AG09309 (cell line): ENCODE data around the gene ARHGAP24.

Experiments
- DNase-seq: peaks from one replicate; pipeline ENCODE4 v3.0.0-alpha.2; 2010; ENCODE audit warnings: low read depth
- H3K4me3 ChIP-seq: 2 replicates; pipeline ENCODE4 v1.5.1; 2011; ENCODE audit warnings: mild to moderate bottlenecking, low read depth, low read length, moderate library complexity; ENCODE audit not compliant: control insufficient read depth
- TF ChIP-seq, protein P1 (sequence below): IDR thresholded peaks from 2 replicates; pipeline ENCODE4 v1.5.1; 2011; ENCODE audit warnings: mild to moderate bottlenecking, low read depth, low read length, inconsistent platforms; ENCODE audit not compliant: insufficient read depth, control insufficient read depth; ENCODE audit errors: missing control alignments

ARHGAP24 gene

GRCh38 chr4:85861064-85861765, 386.3 kb downstream of the ARHGAP24 start:
- no peak for DNase-seq
- no peak overlapping the region for H3K4me3 ChIP-seq
- TF ChIP-seq, protein P1, sequence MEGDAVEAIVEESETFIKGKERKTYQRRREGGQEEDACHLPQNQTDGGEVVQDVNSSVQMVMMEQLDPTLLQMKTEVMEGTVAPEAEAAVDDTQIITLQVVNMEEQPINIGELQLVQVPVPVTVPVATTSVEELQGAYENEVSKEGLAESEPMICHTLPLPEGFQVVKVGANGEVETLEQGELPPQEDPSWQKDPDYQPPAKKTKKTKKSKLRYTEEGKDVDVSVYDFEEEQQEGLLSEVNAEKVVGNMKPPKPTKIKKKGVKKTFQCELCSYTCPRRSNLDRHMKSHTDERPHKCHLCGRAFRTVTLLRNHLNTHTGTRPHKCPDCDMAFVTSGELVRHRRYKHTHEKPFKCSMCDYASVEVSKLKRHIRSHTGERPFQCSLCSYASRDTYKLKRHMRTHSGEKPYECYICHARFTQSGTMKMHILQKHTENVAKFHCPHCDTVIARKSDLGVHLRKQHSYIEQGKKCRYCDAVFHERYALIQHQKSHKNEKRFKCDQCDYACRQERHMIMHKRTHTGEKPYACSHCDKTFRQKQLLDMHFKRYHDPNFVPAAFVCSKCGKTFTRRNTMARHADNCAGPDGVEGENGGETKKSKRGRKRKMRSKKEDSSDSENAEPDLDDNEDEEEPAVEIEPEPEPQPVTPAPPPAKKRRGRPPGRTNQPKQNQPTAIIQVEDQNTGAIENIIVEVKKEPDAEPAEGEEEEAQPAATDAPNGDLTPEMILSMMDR = no peak

GRCh38 chr4:85862896-85863295, 387.9 kb downstream of the ARHGAP24 start:
- TF ChIP-seq, protein P1 = no peak
- H3K4me3 ChIP-seq = no peak overlapping the region
- no peak for DNase-seq

DNA sequence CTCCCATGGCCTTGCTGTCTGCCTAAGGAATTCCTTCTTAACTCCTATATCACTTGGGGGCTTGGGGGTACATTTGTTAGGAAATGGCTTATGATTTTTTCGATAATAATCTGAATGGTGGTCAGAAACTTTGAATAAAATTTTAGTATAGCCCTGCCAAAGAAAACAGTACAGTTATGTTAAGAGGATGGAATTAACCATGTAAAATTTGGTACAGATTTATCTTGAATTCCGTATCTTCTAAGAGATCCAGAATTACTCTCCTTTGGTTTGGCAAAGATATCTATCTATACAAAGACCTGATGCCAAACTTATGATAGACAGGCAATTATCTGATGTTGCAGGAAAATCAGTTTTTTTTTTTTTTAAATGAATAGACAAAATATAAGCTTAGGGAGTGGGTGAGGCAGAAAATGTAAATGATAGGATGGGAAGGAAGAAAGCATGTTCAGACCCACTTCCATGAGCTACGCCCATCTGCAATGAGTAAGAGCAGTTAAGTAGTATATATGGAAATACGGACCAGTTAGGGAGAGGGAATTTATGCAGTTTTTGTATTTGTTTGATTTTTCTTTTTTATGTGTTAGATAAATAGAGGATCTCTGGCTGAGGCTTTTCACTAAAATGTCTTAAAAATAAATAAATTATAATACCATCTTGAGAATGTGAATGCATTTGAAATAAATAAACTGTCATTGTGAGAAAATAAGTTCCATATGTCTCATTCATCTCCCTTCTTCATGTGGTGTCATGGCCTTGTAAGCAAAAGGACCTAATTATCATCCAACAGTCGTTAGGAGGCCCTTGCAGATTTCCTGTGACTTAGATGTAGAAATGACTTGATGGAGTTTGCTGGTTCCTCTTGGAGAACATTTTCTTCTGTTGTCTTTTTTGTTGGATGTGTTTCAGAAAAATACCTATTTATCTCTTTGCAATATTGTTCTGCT, 389.6 kb downstream of the ARHGAP24 start:
- DNase-seq = no peak
- H3K4me3 ChIP-seq = no peak overlapping the region
- TF ChIP-seq, protein P1 = no peak

DNA sequence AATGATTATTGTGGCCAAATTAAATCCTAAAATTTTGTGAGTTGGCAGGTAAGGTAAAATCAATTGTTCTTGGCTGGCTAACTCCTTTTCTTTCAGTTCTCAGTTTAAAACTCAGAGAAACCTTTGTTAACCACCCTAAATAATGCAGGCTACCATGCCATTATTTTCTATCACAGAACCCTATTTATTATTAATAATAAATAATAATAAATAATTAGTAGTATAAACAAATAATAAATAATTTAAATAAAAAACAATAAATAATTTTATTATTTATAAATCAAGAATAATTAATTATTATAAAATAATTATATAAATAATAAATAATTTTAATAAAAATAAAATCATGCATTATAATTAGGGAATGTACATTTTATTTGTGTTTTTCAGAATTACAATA, 390.3 kb downstream of the ARHGAP24 start:
- no peak overlapping the region for H3K4me3 ChIP-seq
- no peak for DNase-seq
- TF ChIP-seq, protein P1 = no peak

DNA sequence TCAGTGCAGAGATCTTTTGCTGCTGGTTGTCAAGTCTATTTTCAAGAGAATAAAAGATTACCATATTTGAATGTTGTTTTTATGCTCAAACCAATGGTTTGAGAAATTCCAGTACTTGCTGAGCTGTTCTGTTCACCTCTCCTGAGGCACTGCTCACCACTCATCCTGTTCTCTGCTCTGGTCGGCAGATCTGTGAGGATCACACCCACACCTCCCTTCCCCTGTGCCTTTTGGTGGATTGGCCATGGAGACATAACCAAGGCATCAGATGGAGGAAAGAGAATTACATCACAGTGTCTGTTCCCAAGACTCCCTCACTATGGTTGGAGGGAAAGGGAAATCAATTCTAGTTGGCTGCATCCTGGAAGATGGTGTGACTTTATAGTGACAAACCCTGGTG, 391.6 kb downstream of the ARHGAP24 start:
- no peak overlapping the region for H3K4me3 ChIP-seq
- TF ChIP-seq, protein P1 = no peak
- no peak for DNase-seq

- no peak overlapping the region for H3K4me3 ChIP-seq
- TF ChIP-seq, protein P1 = no peak
- DNase-seq = no peak
Observed at GRCh38 chr4:85867271-85867670, 392.3 kb downstream of the ARHGAP24 start.
